HepG2 (cell line): ENCODE data around the gene NATD1. TPM values are rescaled to one million over a fixed set of nuclear protein-coding genes. Genes with fewer than 3 reads are reported as not detected.
A peak's percentile ranks its signal among the peaks of the same experiment; 100 is the strongest.

Source experiments
- ATAC-seq: fragments of 200-7000 bp; cut with Tn5 transposase; 3 replicates; pipeline ENCODE4 v1.9.1; 2020; ENCODE audit warnings: mild to moderate bottlenecking, moderate library complexity
- BruUV-seq: library from RNA; stranded (reverse); fragments of 400-500 nt; replicated peaks from 2 replicates; lab custom pipeline; 2021; lab: Mats Ljungman, UMichigan
- CTCF ChIA-PET: fragments of 300-600 bp; formaldehyde crosslinking; extraction: SDS; loops from one replicate; lab custom pipeline; 2021; ENCODE audit warnings: low total read pairs, inconsistent platforms, low intra/inter-chr PET ratio; lab: Yijun Ruan, JAX
- POLR2A ChIA-PET: fragments of 350-600 bp; sonication (Branson Sonifier 250); formaldehyde crosslinking; loops from one replicate; lab custom pipeline; 2020; ENCODE audit warnings: antibody characterized with exemption, inconsistent platforms; lab: Yijun Ruan, JAX
- DNase-seq: peaks from one replicate; pipeline ENCODE4 v3.0.0-alpha.2; 2015; ENCODE audit warnings: low spot score
- FAIRE-seq: peaks from 3 replicates; lab custom pipeline; 2011; peaks lifted over from hg19 to GRCh38; lab: Jason Lieb, UNC
- H2AFZ ChIP-seq: one replicate; pipeline ENCODE4 v1.6.1; 2011; ENCODE audit warnings: low read length, inconsistent platforms
- H3K27ac ChIP-seq: fragments of 300-600 bp; 3 replicates; pipeline ENCODE4 v1.8.0; 2011; ENCODE audit warnings: mixed run types, mild to moderate bottlenecking, mixed read lengths, low read length, inconsistent platforms; ENCODE audit not compliant: insufficient read depth; ENCODE audit errors: extremely low read length
- H3K27me3 ChIP-seq, 2 experiments: fragments of 200-600 bp in 1 of 2; 2 replicates in 1 of 2; 3 replicates in 1 of 2; pipeline versions ENCODE4 v1.6.0 to v1.8.0; 2011; ENCODE audit warnings: low read length in 2 of 2, mild to moderate bottlenecking in 2 of 2, moderate library complexity in 2 of 2, inconsistent platforms in 1 of 2; ENCODE audit not compliant: insufficient read depth in 2 of 2, control insufficient read depth in 1 of 2
- H3K36me3 ChIP-seq, 2 experiments: fragments of 200-600 bp in 1 of 2; replicated peaks in 1 of 2; 2 replicates in 1 of 2; 3 replicates in 1 of 2; pipeline versions ENCODE4 v1.5.1 to v1.8.0; 2011; ENCODE audit warnings: low read length in 2 of 2, inconsistent platforms in 1 of 2; ENCODE audit not compliant: insufficient read depth in 2 of 2, control insufficient read depth in 1 of 2
- H3K4me1 ChIP-seq: 2 replicates; pipeline ENCODE4 v1.5.1; 2012; ENCODE audit warnings: low read length, inconsistent platforms; ENCODE audit not compliant: insufficient read depth
- H3K4me2 ChIP-seq: 2 replicates; pipeline ENCODE4 v1.6.0; 2011; ENCODE audit warnings: low read depth, low read length, inconsistent platforms
- H3K4me3 ChIP-seq, 3 experiments: fragments of 200-600 bp in 1 of 3; sonication (generic), shearing (Covaris generic) in 1 of 3; replicated peaks in 1 of 3; 2 replicates each; pipeline ENCODE4 v1.5.1; 2011 to 2016; ENCODE audit warnings: low read length in 3 of 3, inconsistent platforms in 2 of 3, low read depth in 2 of 3, mild to moderate bottlenecking in 2 of 3, control low read depth in 1 of 3, mixed read lengths in 1 of 3; ENCODE audit not compliant: insufficient read depth in 1 of 3
- H3K79me2 ChIP-seq: one replicate; pipeline ENCODE4 v1.6.1; 2011; ENCODE audit warnings: low read length, inconsistent platforms; ENCODE audit not compliant: insufficient read depth
- H3K9ac ChIP-seq: 2 replicates; pipeline ENCODE4 v1.6.0; 2011; ENCODE audit warnings: mild to moderate bottlenecking, low read depth, low read length, inconsistent platforms; ENCODE audit not compliant: insufficient read depth
- H3K9me3 ChIP-seq: 2 replicates; pipeline ENCODE4 v1.5.1; 2012; ENCODE audit warnings: mild to moderate bottlenecking, low read length
- H4K20me1 ChIP-seq: 2 replicates; pipeline ENCODE4 v1.6.0; 2011; ENCODE audit warnings: inconsistent platforms, mild to moderate bottlenecking, low read length, moderate library complexity; ENCODE audit not compliant: insufficient read depth
- HCFC1 ChIP-seq: fragments of 150-350 bp; IDR thresholded peaks from 2 replicates; pipeline ENCODE4 v1.6.1; 2014; ENCODE audit warnings: low read depth, low read length
- PHF5A ChIP-seq: IDR thresholded peaks from one replicate; pipeline ENCODE4 v1.6.1; 2018; ENCODE audit warnings: low read depth, missing genetic modification reagents; ENCODE audit not compliant: unreplicated experiment
- RAD51 ChIP-seq: fragments of 450-650 bp; IDR thresholded peaks from 2 replicates; pipeline ENCODE4 v1.6.1; 2016; ENCODE audit warnings: borderline replicate concordance
- RBFOX2 ChIP-seq: fragments of 200-400 bp; formaldehyde crosslinking; IDR thresholded peaks from 2 replicates; pipeline ENCODE4 v1.6.1; 2017; ENCODE audit warnings: low read depth, mild to moderate bottlenecking, low read length
- XRCC5 ChIP-seq: fragments of 200-400 bp; formaldehyde crosslinking; optimal IDR thresholded peaks from 2 replicates; pipeline ENCODE3; 2017; ENCODE audit warnings: mild to moderate bottlenecking, low read length
- ZFP90 ChIP-seq: sonication (generic); formaldehyde crosslinking; IDR thresholded peaks from 2 replicates; pipeline ENCODE4 v1.8.0; 2022; ENCODE audit warnings: missing genetic modification reagents, mild to moderate bottlenecking, inconsistent platforms, borderline replicate concordance
- WGBS: methylation state at CpG from one replicate; pipeline ENCODE4 v1.1.6; 2017; ENCODE audit warnings: low lambda C conversion rate; 5-methylcytosine and 5-hydroxymethylcytosine counted together
- in situ Hi-C: cut with HindIII; loops from 2 replicates; pipeline ENCODE4 v1.10.0; 2017; ENCODE audit warnings: low pct_unique_long_range_greater_than_20kb; ENCODE audit not compliant: extremely low pct_ligation_motif_present
- intact Hi-C: fragments of 100-400 bp; cut with micrococcal nuclease; formaldehyde crosslinking; loops from one replicate; pipeline ENCODE4 v1.10.0; 2022; ENCODE audit not compliant: unreplicated experiment
- polyA plus RNA-seq, 8 experiments: library from polyadenylated mRNA; depleted of rRNA in 3 of 8; stranded (reverse) in 7 of 8; unstranded in 1 of 8; fragments of >200 nt; fragmentation: Illumina TruSeq in 4 of 8; extraction: Trizol in 4 of 8; gene quantifications; 2 replicates each; pipeline versions ENCODE4 v1.2.1 to v1.2.3, GENCODE V29; 2011 to 2016; ENCODE audit warnings: low read depth in 4 of 8, missing spikeins in 1 of 8, mixed read lengths in 1 of 8; ENCODE audit not compliant: insufficient read depth in 1 of 8
- total RNA-seq, 5 experiments: library from RNA; depleted of rRNA; stranded (reverse); fragments of >200 nt; fragmentation: Illumina TruSeq; extraction: Trizol; gene quantifications; 2 replicates each; pipeline ENCODE4 v1.2.3, GENCODE V29; 2016; ENCODE audit warnings: low read depth in 1 of 5
- TF ChIP-seq, protein P1 (sequence below): IDR thresholded peaks from 2 replicates; pipeline ENCODE4 v1.6.1; 2016; ENCODE audit warnings: low read depth, missing genetic modification reagents, missing compliant biosample characterization
- TF ChIP-seq, protein P2 (sequence below): sonication (generic); formaldehyde crosslinking; IDR thresholded peaks from 2 replicates; pipeline ENCODE4 v1.5.0; 2020; ENCODE audit warnings: missing genetic modification reagents
- TF ChIP-seq, protein P3 (sequence below): IDR thresholded peaks from 2 replicates; pipeline ENCODE4 v1.6.1; 2016; ENCODE audit warnings: low read depth, control low read depth
- TF ChIP-seq, protein P4 (sequence below): sonication (generic); formaldehyde crosslinking; conservative IDR thresholded peaks from 2 replicates; pipeline ENCODE4 v1.4.0; 2020; ENCODE audit warnings: missing genetic modification reagents

NATD1 gene
- total and polyA plus RNA-seq, 2 of the 13 experiments (the other 11 are each of a cell fraction or from before 2014, with no cell fraction given): 0.31 to 2.3 TPM

DNA sequence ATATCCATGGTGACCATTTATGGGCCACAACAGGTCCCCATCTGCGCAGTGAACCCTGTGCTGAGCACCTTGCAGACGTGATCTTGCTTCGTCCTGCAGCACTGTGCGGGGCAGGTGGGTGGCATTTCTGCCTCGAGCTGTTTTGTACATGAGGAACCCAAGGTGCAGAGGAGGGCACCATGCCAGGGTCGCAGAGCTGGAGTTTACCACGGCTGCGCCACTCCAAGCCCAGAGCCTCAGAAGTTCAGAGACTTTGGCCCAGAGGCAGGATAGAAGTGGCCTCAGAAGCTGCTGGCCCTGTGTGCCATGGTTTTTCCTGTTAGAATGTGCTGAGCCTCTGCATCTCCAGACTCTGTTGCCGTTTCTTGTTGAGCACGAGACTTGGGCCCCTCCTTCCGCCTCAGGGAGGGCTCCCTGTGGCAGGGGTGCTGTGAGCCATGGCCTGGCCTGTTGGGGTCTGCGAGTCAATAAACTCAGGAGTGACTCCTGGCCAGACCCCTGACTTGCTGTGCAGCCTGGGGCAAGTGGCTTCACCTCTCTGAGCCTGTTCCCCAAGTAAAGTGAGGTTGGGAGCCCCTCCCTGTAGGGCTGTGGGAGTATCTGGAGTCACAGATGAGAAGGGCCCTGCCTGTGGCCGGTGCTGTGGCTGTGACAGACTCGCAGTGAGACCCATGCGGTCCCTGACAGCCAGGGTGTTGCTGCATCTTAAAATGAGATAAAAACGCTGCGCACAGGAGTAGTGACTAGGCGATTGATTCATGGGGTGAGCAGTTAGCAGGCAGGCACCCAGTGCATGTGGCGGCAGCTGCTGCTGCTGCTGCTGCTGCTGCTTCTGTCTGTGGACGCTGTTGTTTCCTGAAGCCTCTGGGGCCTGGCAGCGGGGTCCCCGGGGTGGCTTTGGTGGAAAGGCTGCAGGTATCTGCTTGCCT lies 43.2 kb upstream of the NATD1 start (continued):
- TF ChIP-seq, protein P1, sequence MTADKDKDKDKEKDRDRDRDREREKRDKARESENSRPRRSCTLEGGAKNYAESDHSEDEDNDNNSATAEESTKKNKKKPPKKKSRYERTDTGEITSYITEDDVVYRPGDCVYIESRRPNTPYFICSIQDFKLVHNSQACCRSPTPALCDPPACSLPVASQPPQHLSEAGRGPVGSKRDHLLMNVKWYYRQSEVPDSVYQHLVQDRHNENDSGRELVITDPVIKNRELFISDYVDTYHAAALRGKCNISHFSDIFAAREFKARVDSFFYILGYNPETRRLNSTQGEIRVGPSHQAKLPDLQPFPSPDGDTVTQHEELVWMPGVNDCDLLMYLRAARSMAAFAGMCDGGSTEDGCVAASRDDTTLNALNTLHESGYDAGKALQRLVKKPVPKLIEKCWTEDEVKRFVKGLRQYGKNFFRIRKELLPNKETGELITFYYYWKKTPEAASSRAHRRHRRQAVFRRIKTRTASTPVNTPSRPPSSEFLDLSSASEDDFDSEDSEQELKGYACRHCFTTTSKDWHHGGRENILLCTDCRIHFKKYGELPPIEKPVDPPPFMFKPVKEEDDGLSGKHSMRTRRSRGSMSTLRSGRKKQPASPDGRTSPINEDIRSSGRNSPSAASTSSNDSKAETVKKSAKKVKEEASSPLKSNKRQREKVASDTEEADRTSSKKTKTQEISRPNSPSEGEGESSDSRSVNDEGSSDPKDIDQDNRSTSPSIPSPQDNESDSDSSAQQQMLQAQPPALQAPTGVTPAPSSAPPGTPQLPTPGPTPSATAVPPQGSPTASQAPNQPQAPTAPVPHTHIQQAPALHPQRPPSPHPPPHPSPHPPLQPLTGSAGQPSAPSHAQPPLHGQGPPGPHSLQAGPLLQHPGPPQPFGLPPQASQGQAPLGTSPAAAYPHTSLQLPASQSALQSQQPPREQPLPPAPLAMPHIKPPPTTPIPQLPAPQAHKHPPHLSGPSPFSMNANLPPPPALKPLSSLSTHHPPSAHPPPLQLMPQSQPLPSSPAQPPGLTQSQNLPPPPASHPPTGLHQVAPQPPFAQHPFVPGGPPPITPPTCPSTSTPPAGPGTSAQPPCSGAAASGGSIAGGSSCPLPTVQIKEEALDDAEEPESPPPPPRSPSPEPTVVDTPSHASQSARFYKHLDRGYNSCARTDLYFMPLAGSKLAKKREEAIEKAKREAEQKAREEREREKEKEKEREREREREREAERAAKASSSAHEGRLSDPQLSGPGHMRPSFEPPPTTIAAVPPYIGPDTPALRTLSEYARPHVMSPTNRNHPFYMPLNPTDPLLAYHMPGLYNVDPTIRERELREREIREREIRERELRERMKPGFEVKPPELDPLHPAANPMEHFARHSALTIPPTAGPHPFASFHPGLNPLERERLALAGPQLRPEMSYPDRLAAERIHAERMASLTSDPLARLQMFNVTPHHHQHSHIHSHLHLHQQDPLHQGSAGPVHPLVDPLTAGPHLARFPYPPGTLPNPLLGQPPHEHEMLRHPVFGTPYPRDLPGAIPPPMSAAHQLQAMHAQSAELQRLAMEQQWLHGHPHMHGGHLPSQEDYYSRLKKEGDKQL: no peak
- no peak for TF ChIP-seq PHF5A
- TF ChIP-seq ZFP90: no peak

DNA sequence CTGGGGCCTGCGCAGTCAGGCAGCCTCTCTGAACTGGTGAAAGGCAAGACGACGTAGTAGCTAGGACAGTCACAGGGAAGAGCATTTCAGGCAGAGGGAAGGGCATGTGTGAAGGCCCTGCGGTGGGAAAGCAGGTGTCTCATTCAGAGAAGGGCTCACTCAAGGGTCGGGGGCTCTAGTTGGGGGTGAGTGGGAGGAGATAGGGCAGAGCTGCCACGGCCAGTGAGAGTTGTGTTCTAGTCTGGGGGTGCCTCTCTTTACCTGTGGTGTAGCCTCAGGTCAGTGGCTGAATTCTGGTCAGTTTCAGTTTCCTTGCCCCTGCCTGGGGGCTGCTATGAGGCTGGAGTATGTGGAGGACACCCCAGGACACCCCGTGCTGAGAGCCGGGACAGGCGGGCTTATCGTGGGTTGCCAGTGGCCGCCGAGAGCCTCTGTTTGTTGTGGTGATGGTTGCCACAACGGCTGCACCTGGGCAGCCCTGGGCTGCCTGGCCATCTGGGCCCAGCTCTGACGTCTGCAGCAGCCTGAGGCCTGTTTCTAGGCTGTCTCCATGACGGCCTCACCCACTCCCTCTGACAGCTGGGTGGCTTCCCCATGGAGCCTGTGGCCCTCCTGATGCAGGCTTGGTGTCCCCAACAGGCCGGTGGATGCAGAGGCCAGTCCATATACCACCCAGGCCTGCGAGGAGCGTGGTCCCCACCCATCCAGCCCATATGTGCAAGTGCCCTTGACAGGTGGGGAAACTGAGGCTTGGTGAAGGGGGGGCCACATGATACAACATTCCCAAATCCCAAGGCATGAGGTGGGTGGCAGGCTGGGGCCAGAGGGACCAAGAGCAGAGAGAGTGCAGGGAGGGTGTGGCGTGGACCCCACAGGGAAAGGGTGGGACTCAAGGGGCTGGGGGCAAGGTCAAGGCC lies 42.1 kb upstream of the NATD1 start:
- no peak overlapping the region for H3K9ac ChIP-seq
- no peaks in the 10 kb centered on the region for H3K4me1 ChIP-seq
- no peaks in the 10 kb centered on the region for H3K27me3 ChIP-seq
- WGBS: 61% methylated on average over 19 of the region's 19 CpGs
- ChIA-PET POLR2A (interaction anchor here (0.6 kb wide), 1 partner anchor 18 kb away, joined by 3 read pairs; no protein-coding TSS in a partner anchor), CTCF (no interaction called here)
- no peak overlapping the region for H3K4me3 ChIP-seq
- H3K36me3 ChIP-seq: peaks cover 14 to 54% of the 10 kb centered on the region in 2 experiments
- no peak overlapping the region for H2AFZ ChIP-seq
- H3K9me3 ChIP-seq: no peaks in the 10 kb centered on the region
- FAIRE-seq: no peak
- peak; percentile 5; the same call in 1 of the 3 replicates for ATAC-seq
- BruUV-seq: no TSS peak
- DNase-seq: no peak
- intact Hi-C loops (no loop called here), in situ Hi-C loops (no loop called here)
- H3K4me2 ChIP-seq: no peak overlapping the region
- H4K20me1 ChIP-seq: peaks cover 55% of the 10 kb centered on the region; the same call in 1 of the 2 replicates
- peaks cover 57% of the 10 kb centered on the region for H3K79me2 ChIP-seq
- no peak overlapping the region for H3K27ac ChIP-seq
- TF ChIP-seq, protein P2, sequence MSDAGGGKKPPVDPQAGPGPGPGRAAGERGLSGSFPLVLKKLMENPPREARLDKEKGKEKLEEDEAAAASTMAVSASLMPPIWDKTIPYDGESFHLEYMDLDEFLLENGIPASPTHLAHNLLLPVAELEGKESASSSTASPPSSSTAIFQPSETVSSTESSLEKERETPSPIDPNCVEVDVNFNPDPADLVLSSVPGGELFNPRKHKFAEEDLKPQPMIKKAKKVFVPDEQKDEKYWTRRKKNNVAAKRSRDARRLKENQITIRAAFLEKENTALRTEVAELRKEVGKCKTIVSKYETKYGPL (CRISPR knock-in tag): no peak
- TF ChIP-seq HCFC1: no peak
- TF ChIP-seq XRCC5: no peak
- TF ChIP-seq RAD51: no peak
- TF ChIP-seq, protein P3, sequence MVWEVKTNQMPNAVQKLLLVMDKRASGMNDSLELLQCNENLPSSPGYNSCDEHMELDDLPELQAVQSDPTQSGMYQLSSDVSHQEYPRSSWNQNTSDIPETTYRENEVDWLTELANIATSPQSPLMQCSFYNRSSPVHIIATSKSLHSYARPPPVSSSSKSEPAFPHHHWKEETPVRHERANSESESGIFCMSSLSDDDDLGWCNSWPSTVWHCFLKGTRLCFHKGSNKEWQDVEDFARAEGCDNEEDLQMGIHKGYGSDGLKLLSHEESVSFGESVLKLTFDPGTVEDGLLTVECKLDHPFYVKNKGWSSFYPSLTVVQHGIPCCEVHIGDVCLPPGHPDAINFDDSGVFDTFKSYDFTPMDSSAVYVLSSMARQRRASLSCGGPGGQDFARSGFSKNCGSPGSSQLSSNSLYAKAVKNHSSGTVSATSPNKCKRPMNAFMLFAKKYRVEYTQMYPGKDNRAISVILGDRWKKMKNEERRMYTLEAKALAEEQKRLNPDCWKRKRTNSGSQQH (CRISPR knock-in tag): no peak
- TF ChIP-seq, protein P4, sequence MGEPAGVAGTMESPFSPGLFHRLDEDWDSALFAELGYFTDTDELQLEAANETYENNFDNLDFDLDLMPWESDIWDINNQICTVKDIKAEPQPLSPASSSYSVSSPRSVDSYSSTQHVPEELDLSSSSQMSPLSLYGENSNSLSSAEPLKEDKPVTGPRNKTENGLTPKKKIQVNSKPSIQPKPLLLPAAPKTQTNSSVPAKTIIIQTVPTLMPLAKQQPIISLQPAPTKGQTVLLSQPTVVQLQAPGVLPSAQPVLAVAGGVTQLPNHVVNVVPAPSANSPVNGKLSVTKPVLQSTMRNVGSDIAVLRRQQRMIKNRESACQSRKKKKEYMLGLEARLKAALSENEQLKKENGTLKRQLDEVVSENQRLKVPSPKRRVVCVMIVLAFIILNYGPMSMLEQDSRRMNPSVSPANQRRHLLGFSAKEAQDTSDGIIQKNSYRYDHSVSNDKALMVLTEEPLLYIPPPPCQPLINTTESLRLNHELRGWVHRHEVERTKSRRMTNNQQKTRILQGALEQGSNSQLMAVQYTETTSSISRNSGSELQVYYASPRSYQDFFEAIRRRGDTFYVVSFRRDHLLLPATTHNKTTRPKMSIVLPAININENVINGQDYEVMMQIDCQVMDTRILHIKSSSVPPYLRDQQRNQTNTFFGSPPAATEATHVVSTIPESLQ (CRISPR knock-in tag): no peak
- peak; percentile 42; the same call in 1 of the 2 replicates for TF ChIP-seq RBFOX2
